Inflammatory macrophage treated with lipopolysaccharide for 1 hour (primary cell): ENCODE measurements around the gene PWWP2B.
"Not testable (repeated sequence)": the region's sequence is repeated elsewhere in the genome, so short reads cannot be mapped to it uniquely, and the experiment has no call there.

Experiments
- DNase-seq, 2 donors: peaks; one replicate each; pipeline ENCODE4 v3.0.0-alpha.2; 2020 to 2022

Gene PWWP2B

GRCh38 chr10:132382231-132382922 is 14.6 kb upstream of the PWWP2B start:
- DNase-seq: no peak

GRCh38 chr10:132383101-132383500 is 13.9 kb upstream of the PWWP2B start:
- DNase-seq: no peak

- no peak for DNase-seq
These were observed 13.2 kb upstream of the PWWP2B start for GRCh38 chr10:132383751-132384196.

GRCh38 chr10:132384618-132385388 is 12.2 kb upstream of the PWWP2B start:
- DNase-seq: no peak

- no peak for DNase-seq
These were observed 11.7 kb upstream of the PWWP2B start for GRCh38 chr10:132385389-132385667.

GRCh38 chr10:132385721-132386418 is 11.1 kb upstream of the PWWP2B start:
- no peak for DNase-seq

- no peak for DNase-seq
These were observed 10.6 kb upstream of the PWWP2B start for GRCh38 chr10:132386419-132386831.

GRCh38 chr10:132386896-132387295 is 10.1 kb upstream of the PWWP2B start:
- not testable (repeated sequence) for DNase-seq

GRCh38 chr10:132387764-132388210 is 9.2 kb upstream of the PWWP2B start:
- DNase-seq: peak in 1 of 2 donors; percentile 64

GRCh38 chr10:132388891-132389432 is 8.0 kb upstream of the PWWP2B start:
- DNase-seq: peak; percentile 44 to 50

GRCh38 chr10:132389433-132390169 is 7.4 kb upstream of the PWWP2B start:
- DNase-seq: no peak

GRCh38 chr10:132390170-132390920 is 6.7 kb upstream of the PWWP2B start:
- DNase-seq: peak in 1 of 2 donors; percentile 46

GRCh38 chr10:132390921-132391675 is 5.9 kb upstream of the PWWP2B start:
- DNase-seq: no peak

GRCh38 chr10:132391676-132392020 is 5.4 kb upstream of the PWWP2B start:
- no peak for DNase-seq

- DNase-seq: no peak
These were observed 4.7 kb upstream of the PWWP2B start for GRCh38 chr10:132392184-132392800.

GRCh38 chr10:132392811-132393694 is 3.9 kb upstream of the PWWP2B start:
- DNase-seq: no peak

GRCh38 chr10:132393695-132394181 is 3.3 kb upstream of the PWWP2B start:
- no peak for DNase-seq

- DNase-seq: no peak
These were observed 2.7 kb upstream of the PWWP2B start for GRCh38 chr10:132394201-132394811.
